GM21717 (cell line): ENCODE measurements around the gene EPHB2.

ENCODE experiments used
- ATAC-seq: cut with Tn5 transposase; IDR thresholded peaks from one replicate; pipeline ENCODE4 v1.9.1; 2021; ENCODE audit warnings: mild to moderate bottlenecking, moderate library complexity; ENCODE audit not compliant: unreplicated experiment

Gene EPHB2

DNA sequence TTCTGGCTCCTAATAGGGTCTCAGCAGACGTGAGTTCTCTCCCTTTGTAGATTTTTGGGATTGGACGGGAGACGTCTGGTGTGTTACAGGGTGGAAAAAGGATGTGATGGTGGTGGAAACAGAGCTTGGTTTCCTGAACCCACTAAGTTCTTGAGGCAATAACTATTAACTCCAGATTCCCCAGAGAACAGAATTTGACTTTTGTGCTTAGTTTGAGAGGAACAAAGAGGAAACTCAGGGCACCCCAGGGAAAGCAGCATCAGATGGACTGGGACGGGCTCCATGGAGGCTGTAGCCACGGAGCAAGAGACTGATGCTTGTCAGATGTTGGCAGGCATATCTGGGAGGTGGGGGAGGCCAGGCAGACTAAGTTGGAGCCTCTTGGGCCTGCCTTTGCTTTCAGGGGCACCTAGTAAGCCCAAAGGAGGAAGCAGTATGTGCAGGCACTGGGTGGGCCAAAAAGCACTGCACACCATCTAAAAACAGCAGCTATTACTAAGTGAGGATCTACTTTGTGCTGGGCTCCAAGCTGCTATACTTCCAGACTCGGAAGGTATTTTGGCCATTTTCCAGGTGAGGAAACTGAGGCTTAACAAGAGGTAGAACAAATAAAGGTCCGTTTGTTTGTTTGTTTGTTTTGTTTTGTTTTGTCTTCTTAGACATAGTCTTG is 66.9 kb downstream of the EPHB2 start:
- no peak for ATAC-seq

DNA sequence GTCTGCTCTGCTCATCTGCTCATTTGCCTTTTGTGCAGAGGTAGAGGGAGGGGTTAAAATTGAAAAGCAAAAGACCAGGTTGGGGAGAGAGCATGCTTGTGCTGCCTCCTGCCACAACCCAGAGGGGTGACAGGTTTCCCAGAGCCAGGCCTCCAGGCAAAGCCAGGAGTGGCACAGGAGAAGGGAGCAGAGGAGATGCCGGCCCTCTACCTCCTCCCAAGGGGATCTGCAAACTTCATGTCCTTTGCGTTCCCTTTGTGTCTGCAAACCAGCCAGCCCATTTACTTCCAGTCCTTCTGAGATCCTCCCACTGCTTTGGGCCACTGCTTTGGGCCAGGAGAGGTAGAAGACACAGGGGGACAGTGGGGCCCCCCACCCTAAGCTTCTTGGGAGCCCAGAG is 67.8 kb downstream of the EPHB2 start:
- ATAC-seq, result no peak

DNA sequence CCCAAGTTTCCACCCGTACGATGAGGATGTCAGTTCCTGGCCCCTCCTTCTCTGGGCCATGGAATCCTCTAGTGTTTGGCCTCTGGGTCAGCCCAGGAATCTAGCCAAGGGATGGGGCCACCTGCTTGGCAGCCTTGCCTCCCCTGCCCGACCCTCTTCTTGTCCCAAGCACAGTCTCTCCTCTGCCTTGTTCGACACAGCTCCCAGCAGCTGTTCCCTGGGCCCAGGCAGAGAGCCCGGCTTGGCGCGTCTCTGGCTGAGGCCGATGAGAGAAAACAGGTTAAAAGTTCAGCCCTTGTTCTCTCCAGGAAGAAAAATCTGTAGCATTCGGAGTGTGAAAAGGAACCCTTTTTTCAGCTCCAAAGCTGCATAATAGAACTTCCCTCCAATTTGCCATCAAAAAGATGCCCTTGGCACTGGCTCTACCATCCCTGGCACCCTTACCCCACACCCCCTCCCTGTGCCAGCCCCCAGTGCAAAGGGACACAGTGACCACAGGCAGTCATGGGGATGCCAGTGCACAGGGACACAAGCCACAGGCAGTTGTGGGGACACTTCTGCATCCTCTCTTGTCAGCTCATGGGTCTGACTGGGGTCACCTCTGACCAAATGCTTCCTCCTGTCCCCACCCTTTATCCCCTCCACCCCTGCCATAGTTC is 68.4 kb downstream of the EPHB2 start:
- no peak for ATAC-seq

DNA sequence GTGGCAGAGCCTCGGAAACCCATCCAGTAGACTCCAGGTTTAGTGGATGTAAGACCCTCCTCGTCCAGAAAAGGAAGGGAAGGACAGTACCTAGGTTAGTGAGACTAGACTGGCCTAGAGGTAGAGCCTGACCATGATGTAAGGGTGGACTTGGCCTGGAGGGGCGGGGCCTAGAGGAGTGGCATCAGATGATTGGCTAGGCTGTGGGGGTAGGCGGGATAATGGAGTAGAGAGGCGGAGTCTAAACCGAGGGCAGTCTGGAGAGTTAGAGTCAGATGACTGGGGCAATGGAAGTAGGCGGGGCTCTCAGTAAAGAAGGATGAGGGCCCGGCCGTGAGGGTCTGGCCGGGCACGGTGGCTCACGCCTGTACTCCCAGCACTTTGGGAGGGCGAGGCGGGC is 70.1 kb downstream of the EPHB2 start:
- ATAC-seq, result no peak

DNA sequence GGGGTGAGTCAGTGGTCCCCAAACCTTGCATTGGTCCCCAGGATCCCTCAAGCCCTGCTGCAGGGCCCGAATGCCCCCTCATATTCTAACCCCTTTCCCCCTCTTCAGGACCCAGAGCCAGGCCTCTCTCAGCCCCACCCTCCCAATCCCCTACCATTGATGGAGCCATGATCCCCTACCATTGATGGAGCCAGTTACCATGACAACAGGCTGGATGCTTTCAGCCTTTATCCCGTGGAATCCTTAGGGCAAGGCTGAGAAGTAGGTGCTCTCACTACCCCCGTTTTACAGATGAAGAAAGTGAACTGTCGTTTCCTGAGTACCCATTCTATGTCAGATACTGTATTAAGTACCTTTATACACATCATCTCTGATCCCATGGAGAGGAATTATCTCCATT is 70.8 kb downstream of the EPHB2 start:
- no peak for ATAC-seq

DNA sequence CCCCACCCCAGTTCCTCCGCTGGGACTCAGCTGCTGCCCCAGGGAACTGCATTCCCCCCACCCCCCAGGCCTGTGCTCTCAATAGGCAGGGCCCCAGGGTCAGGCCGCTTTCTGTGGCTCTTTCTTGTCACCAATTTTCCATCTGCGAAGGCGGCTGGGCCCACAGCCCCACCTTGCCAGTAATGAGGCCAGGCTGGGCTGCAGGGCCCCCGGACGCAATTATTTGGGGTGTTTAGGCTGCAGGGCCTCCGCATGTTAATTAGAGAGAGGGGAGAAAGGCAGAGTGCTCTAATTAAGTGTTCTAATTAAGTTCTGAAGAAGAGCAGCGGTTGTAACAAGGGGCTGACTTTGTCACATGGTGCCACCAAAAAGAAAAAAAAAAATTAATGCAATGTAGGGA is 71.8 kb downstream of the EPHB2 start:
- no peak for ATAC-seq

DNA sequence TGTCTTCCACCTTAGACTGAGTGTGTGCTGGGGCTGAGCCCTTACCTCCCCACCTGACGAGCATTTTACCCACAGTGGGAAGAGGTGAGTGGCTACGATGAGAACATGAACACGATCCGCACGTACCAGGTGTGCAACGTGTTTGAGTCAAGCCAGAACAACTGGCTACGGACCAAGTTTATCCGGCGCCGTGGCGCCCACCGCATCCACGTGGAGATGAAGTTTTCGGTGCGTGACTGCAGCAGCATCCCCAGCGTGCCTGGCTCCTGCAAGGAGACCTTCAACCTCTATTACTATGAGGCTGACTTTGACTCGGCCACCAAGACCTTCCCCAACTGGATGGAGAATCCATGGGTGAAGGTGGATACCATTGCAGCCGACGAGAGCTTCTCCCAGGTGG is 73.7 kb downstream of the EPHB2 start:
- ATAC-seq, result no peak

DNA sequence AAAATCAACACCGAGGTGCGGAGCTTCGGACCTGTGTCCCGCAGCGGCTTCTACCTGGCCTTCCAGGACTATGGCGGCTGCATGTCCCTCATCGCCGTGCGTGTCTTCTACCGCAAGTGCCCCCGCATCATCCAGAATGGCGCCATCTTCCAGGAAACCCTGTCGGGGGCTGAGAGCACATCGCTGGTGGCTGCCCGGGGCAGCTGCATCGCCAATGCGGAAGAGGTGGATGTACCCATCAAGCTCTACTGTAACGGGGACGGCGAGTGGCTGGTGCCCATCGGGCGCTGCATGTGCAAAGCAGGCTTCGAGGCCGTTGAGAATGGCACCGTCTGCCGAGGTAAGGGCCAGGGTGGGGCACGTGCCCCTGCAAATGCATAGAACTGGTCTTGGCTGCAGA is 74.1 kb downstream of the EPHB2 start:
- ATAC-seq, result no peak

DNA sequence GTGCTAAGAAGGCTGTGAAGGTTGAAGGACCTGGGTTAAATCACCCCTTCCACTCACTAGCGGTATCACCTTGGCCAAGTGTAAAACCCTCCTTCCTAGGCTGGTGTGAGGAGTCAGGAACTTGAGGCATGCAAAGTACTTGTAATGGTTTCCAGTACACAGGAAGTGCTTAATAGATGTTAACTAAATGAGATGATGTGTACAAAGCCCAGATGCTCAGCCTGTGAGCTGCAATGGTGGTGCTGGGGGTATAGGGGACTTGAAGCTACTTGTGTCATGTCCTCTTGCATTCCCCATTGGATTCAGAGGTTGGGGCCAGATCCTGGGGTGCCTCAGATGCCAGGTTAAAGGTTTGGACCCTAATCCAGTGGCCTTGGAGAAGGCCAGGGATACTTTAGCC is 75.5 kb downstream of the EPHB2 start:
- ATAC-seq, result no peak

DNA sequence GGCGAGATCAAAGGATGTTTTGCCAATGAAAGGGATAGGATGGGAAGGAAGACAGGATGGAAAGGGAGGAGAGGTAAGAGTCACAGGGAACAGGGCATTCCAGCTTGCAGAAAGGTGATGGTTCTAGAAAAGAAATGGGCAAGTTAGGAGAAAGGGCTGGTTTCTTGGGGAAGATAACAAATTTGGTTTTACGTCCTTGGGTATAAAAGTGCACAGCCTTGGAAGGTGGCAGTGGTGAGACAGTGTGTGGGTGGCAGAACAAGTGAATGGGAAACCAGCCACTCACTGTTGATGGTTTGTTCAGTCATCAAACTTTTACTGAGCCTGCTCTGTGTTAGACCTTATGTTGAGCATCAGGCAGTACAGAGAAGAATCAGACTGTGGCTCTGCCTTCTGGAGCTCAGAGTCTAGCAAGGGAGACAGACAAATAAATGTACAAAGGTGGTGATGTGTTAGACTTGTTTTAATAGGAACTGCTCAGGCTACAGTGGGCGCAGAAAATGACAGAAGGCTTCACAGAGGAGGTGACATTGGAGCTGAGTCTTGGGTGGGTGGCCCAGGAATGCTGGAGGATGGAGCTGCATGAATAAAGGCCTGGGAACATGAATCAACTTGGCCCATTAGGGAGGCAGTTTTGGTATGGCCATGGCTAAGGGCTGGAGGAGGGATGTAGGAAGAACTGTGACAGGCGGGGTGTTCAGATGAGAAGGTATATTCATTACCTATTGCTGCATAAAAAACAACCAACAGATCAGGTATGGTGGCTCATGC is 76.3 kb downstream of the EPHB2 start:
- ATAC-seq, result no peak

DNA sequence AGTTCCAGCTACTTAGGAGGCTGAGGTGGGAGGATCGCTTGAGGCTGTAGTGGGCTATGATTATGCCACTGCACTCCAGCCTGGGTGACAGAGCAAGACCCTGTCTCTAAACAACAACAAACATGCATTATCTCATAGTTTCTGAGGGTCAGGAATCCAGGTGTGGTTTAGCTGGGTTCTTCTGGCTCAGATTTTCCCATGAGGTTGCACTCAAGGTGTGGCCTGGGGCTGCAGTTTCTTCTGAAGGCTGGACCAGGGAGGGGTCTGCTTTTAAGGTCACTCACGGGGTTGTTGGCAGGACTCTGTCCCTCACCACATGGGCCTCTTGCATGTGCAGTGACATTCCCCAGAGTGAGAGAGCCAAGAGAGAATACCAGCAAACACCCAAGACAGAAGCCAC is 77.0 kb downstream of the EPHB2 start:
- no peak for ATAC-seq

DNA sequence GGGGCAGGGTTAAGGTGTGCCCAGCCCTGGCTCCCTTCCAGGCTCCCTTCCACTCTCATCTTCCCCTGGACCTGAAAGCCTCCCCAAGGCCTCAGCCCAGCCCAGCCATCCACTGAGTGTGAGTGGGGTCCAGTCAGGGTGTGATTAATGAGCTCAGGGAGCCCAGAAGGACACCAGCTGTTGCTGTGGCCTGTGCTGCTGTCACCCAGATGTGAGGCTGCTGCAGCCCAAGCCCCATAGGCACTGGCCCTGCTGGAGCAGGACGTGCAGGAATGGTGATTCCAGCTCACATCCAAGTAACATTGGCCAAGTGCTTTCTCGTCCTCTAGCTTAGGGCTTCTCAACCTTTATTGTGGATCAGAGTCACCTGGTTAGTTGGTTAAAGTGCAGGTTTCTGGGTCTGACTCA is 77.6 kb downstream of the EPHB2 start:
- no peak for ATAC-seq

DNA sequence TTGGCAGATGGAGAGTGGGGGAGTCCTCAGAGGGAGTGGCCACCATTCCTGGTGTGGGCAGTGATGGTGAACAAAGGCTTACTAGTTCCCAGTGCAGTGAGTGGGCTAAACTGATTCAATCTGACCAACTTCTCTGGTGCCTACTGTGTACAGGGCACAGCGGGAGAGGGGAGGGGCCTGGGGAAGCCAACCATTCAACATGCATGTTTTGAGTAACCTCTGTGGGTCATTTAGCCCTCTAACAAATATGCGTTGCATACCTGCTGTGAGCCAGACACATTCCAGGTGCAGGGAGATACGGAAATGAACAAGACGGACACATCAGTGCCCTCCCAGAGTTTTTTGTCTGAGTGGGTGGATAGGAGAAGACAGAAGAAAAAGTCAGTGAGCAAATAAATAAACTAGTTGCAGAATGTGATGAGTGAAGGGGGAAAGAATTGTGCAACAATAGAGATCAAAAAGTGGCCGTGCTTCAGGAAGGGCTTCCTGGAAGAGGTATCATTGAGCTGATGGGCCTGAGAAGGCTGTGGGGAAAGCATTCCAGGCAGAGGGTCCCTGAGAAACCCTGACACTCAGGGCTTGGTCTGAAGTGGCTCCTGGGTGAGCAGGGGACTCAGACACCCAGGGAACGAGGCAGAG is 78.8 kb downstream of the EPHB2 start:
- ATAC-seq, result no peak

DNA sequence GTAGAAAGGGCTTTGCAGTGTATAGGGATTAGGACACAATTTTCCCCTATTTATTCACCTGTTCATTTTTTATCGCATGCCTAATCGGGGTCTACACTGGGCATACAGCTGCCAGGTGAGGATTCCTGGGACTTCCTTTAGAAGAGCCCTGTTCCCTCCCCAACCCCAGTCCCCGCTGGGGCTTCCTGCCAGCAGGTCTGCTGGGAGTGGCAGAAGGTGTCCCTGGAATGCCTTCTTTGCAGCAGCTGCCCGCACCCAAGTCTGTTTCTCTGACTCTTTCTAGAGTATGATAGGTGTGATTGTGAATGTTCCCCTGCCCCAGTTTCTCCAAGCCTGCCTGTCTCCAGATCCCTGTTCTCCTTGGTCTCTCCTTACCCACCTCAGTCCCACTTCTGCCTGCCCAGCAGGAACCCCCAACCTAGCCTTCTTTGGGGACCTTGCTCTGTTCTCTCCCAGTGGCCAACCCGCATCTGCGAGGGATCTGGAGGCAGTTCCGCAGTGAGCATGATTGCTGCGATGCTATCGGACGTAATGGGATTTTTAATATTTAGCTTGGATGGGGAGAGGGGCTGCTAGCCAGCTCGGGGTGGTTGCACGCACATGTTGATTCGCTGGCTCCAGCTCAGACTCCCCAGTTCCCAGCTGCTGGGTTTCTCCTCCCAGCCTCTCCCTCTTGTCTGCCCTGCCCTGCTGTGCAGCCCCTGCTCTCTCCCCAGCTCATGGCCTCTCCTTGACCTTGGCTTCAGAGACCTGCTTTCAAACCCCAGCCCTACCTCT is 79.8 kb downstream of the EPHB2 start:
- no peak for ATAC-seq

DNA sequence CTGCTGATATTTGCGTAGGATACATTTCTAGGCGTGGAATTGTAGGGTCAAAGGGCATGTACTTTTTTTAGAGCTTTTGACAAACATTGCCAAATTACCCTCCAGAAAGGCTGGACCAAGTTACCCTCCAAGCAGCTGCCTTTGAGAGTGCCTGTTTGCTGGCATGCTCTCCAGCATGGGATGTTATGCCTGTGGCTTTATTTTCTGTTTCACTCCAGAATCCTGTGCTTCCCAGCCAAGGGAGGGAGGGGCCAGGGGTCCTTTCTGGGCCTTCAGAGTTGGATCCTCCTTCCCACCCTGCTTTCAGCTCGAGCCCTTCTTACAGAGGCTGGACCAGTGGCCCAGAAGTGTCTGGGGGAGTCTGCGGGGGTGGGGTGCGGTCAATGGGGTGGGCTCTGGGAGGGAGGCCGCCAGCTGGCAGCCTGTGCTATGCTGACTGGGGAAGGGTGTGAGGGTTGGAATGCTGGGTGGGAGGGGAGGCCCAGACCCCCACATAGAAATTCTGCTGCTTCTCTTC is 81.2 kb downstream of the EPHB2 start:
- ATAC-seq, result no peak

DNA sequence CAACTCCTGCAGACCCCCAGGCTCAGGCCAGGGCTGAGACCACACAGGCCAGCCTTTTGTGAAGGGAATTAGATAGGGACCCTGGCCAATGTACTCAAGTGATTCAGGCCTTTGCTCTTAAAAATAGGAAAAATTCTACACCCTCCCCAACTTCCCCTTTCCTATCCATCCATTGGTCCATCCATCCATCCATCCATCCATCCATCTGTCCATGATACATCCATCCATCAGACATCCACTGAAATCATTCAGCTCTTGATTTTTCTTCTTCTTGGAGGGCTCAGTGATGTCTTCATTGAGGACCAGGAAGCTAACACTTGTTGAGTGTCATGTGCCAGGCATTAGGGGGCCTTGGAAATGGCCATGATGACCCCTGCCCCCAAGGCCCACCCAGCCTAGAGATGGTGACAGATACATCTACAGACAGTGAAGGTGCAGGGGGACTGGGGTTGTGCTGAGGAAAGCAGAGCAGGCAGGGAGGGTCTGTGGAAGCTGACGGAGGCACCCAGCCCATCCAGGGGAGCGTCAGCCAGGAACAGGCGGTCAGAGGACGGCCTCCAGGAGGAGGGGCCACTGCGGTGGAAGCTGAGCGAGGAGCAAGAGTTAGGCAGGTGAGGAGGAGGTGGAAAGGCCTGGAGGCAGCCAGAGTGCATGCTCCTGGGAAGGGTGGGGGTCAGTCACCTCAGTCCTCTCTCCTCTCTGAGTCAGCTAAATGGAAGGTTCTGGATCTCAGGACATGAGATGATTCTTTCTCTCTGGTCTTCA is 81.9 kb downstream of the EPHB2 start:
- no peak for ATAC-seq

DNA sequence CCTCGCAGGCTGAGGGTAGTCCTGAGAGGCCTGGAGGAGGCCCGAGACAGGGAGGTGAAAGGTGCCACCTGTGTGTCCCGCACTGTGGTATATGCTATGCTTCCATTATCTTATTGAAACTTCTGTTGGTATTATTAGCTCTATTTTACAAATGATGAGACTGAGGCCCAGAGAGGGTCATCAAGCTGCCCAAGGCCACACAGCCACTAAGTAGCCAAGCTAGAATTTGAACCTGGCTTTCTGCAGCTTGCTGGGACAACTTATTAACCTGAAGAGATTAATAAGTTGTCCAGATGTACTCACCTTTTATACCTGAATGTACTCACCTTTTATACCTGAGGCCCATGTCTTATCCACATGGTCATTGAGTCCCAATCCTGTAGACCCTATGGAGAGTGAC is 83.0 kb downstream of the EPHB2 start:
- no peak for ATAC-seq

DNA sequence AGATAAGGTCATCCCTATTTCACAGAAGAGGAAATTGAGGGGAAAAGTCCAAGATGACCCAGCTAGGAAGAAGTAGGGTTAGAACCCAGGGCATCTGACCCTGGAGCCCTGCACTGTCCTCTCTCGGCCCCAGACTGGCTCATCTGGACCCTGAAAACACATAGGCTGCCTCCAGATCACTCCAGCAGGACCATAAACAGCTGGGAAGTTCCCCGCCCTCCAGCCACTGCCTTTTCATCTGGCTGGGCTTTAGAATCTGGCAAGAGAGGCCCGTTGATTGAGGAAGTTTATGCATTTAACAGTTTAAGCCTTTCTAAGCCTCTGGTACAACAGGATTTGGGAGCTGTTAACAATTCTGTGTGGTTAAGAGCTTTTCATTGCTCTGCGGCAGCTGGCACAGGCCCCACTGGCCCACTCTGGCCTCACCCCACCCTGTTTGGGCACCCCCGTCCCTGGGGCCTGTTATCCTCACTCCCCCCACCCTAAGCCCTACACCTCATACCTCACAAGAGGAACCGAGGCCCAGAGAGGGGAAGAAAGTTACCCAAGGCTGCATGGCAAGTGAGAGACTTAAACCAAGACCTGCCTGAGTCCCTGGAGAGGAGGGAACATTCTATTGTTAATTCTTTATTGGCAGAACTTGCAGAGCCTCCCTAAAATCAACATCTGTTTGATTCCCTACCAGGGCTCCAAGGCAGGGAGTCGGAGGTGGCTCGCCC is 84.2 kb downstream of the EPHB2 start:
- no peak for ATAC-seq

DNA sequence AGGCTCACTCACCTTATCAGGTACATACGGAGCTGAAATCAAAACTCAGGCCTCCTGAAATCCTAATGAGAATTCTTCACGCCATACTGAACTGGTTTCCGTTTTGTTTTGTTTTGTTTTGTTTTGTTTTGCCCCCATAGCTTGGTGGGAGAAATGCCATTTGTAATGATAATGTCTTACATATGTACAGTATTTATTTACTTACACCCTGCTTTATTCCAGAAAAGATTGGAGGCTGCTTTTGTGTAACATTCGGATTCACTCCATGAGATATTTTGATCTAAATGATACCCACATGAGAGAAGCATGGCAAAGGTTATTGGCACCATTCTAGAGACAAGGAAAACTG is 84.7 kb downstream of the EPHB2 start:
- no peak for ATAC-seq
